GM12878 (cell line): Measurements from ENCODE around the gene SHROOM2. TPM values are rescaled to one million over a fixed set of nuclear protein-coding genes. Genes with fewer than 3 reads are reported as not detected.

Source experiments
- ATAC-seq: fragments of 200-7000 bp; cut with Tn5 transposase; 3 replicates; pipeline ENCODE4 v1.9.1; 2020; ENCODE audit warnings: mild to moderate bottlenecking, moderate library complexity
- BruUV-seq: library from RNA; stranded (reverse); fragments of 400-500 nt; replicated peaks from 2 replicates; lab custom pipeline; 2021; lab: Mats Ljungman, UMichigan
- CTCF ChIA-PET: fragments of 300-600 bp; sonication (Branson Sonifier 250); formaldehyde crosslinking; extraction: SDS; loops from one replicate; lab custom pipeline; 2021; ENCODE audit warnings: inconsistent platforms; lab: Yijun Ruan, JAX
- POLR2A ChIA-PET: fragments of 350-600 bp; formaldehyde crosslinking; extraction: SDS; loops from one replicate; lab custom pipeline; 2021; ENCODE audit warnings: inconsistent platforms; lab: Charles Lee
- RAD21 ChIA-PET: fragments of 300-600 bp; sonication (Branson Sonifier 250); formaldehyde crosslinking; loops from one replicate; lab custom pipeline; 2023; ENCODE audit warnings: antibody characterized with exemption; ENCODE audit not compliant: unreplicated experiment; lab: Charles Lee
- SMC1A ChIA-PET: fragments of 300-600 bp; sonication (Branson Sonifier 250); formaldehyde crosslinking; loops from one replicate; lab custom pipeline; 2023; ENCODE audit not compliant: unreplicated experiment, uncharacterized antibody; lab: Charles Lee
- DNase-seq: peaks from one replicate; pipeline ENCODE4 v3.0.0-alpha.2; 2011; ENCODE audit warnings: low read depth, low spot score
- FAIRE-seq: peaks from 3 replicates; lab custom pipeline; 2011; peaks lifted over from hg19 to GRCh38; lab: Jason Lieb, UNC
- H2AFZ ChIP-seq: 2 replicates; pipeline ENCODE4 v1.6.0; 2011; ENCODE audit warnings: low read depth, low read length, control low read depth; ENCODE audit not compliant: control insufficient read depth
- H3K27ac ChIP-seq: 2 replicates; pipeline ENCODE4 v1.5.1; 2011; ENCODE audit warnings: control low read depth; ENCODE audit not compliant: control insufficient read depth, insufficient read depth
- H3K27me3 ChIP-seq, 2 experiments: replicated peaks in 1 of 2; 2 replicates each; pipeline versions ENCODE4 v1.6.0 to v1.6.1; 2011; ENCODE audit warnings: low read length in 1 of 2; ENCODE audit not compliant: control insufficient read depth in 2 of 2, insufficient read depth in 2 of 2
- H3K36me3 ChIP-seq, 2 experiments: 2 replicates each; pipeline ENCODE4 v1.5.1; 2011; ENCODE audit warnings: low read length in 1 of 2; ENCODE audit not compliant: control insufficient read depth in 2 of 2, insufficient read depth in 2 of 2
- H3K4me1 ChIP-seq: 2 replicates; pipeline ENCODE4 v1.6.1; 2011; ENCODE audit warnings: mild to moderate bottlenecking, low read length, moderate library complexity, mixed read lengths; ENCODE audit not compliant: control insufficient read depth, insufficient read depth
- H3K4me2 ChIP-seq: 2 replicates; pipeline ENCODE4 v1.6.0; 2011; ENCODE audit warnings: control low read depth; ENCODE audit not compliant: control insufficient read depth, insufficient read depth
- H3K4me3 ChIP-seq: fragments of 200-600 bp; sonication (generic); 2 replicates; pipeline ENCODE4 v1.5.1; 2016
- H3K79me2 ChIP-seq: 2 replicates; pipeline ENCODE4 v1.6.0; 2011; ENCODE audit warnings: low read length; ENCODE audit not compliant: control insufficient read depth, insufficient read depth
- H3K9ac ChIP-seq: 2 replicates; pipeline ENCODE4 v1.8.0; 2011; ENCODE audit warnings: low read length, control low read depth, mixed read lengths; ENCODE audit not compliant: control insufficient read depth, insufficient read depth
- H3K9me3 ChIP-seq: replicated peaks from 3 replicates; pipeline ENCODE4 v1.5.1; 2011; ENCODE audit warnings: mild to moderate bottlenecking, low read length; ENCODE audit not compliant: control insufficient read depth, insufficient read depth
- H4K20me1 ChIP-seq: 2 replicates; pipeline ENCODE4 v1.6.0; 2011; ENCODE audit not compliant: control insufficient read depth, insufficient read depth
- CEBPB ChIP-seq, 2 experiments: fragments of 150-350 bp in 1 of 2; IDR thresholded peaks; 2 replicates each; pipeline ENCODE4 v1.6.1; 2012 to 2014; ENCODE audit warnings: low read depth in 2 of 2, low read length in 2 of 2, borderline replicate concordance in 1 of 2, inconsistent platforms in 1 of 2
- CHD2 ChIP-seq: IDR thresholded peaks from 2 replicates; pipeline ENCODE4 v1.6.1; 2011; ENCODE audit warnings: low read depth, low read length, improper control_type of control experiment, borderline replicate concordance
- CREM ChIP-seq: IDR thresholded peaks from 2 replicates; pipeline ENCODE4 v1.6.1; 2014; ENCODE audit warnings: antibody characterized with exemption, low read depth
- KDM1A ChIP-seq: fragments of 200-600 bp; sonication (generic); IDR thresholded peaks from 2 replicates; pipeline ENCODE4 v1.6.1; 2016; ENCODE audit warnings: borderline replicate concordance
- KLF5 ChIP-seq: fragments of 450-650 bp; IDR thresholded peaks from 2 replicates; pipeline ENCODE4 v1.6.1; 2014; ENCODE audit warnings: mild to moderate bottlenecking; ENCODE audit not compliant: partially characterized antibody
- POLR2AphosphoS2 ChIP-seq: IDR thresholded peaks from 2 replicates; pipeline ENCODE4 v1.6.1; 2011; ENCODE audit warnings: low read depth, mild to moderate bottlenecking, low read length, improper control_type of control experiment, moderate library complexity
- TCF12 ChIP-seq: IDR thresholded peaks from 2 replicates; pipeline ENCODE4 v1.6.1; 2011; ENCODE audit warnings: low read depth, mild to moderate bottlenecking, low read length
- ZZZ3 ChIP-seq: IDR thresholded peaks from 2 replicates; pipeline ENCODE4 v1.6.1; 2011; ENCODE audit warnings: low read depth; ENCODE audit not compliant: control insufficient read depth, insufficient read length
- WGBS: methylation state at CpG from one replicate; pipeline ENCODE4 v1.1.6; 2016; ENCODE audit warnings: low lambda C conversion rate; ENCODE audit not compliant: insufficient replicate concordance, insufficient coverage; ENCODE audit errors: missing lambda C conversion rate; 5-methylcytosine and 5-hydroxymethylcytosine counted together
- in situ Hi-C: fragments of 300-500 bp; cut with MboI; formaldehyde crosslinking; loops from 9 replicates; pipeline ENCODE4 v1.14.3; 2018; ENCODE audit warnings: mixed read lengths
- intact Hi-C: fragments of 100-400 bp; cut with micrococcal nuclease; formaldehyde crosslinking; loops from one replicate; pipeline ENCODE4 v1.14.2; 2022; ENCODE audit not compliant: unreplicated experiment
- polyA plus RNA-seq, 11 experiments: library from polyadenylated mRNA; depleted of rRNA in 4 of 11; unstranded in 6 of 11; stranded (reverse) in 5 of 11; fragments of >200 nt; fragmentation: Nextera tagmentation in 4 of 11; fragmentation: Illumina TruSeq in 1 of 11; extraction: Ambion mirVana in 4 of 11; extraction: Trizol in 1 of 11; gene quantifications; 1 replicate in 1 of 11; 2 replicates in 10 of 11; pipeline versions ENCODE4 v1.2.1 to v1.2.3, GENCODE V29; 2011 to 2016; ENCODE audit warnings: inconsistent platforms in 2 of 11, missing spikeins in 2 of 11, low read depth in 1 of 11
- total RNA-seq, 4 experiments: library from RNA; depleted of rRNA in 3 of 4; stranded (reverse); fragments of >200 nt in 3 of 4; fragmentation: Illumina TruSeq in 1 of 4; extraction: Trizol in 1 of 4; gene quantifications; 2 replicates each; pipeline versions ENCODE4 v1.2.1 to v1.2.3, GENCODE V29; 2013 to 2021
- TF ChIP-seq, protein P1 (sequence below): fragments of 450-650 bp; IDR thresholded peaks from 2 replicates; pipeline ENCODE4 v1.6.1; 2017; ENCODE audit warnings: low read depth, mild to moderate bottlenecking, moderate library complexity
- TF ChIP-seq, protein P2 (sequence below): IDR thresholded peaks from 2 replicates; pipeline ENCODE4 v1.6.1; 2012; ENCODE audit warnings: mild to moderate bottlenecking, low read depth, low read length

SHROOM2 gene
- total and polyA plus RNA-seq, 10 of the 15 experiments (the other 5 are each of a cell fraction or from before 2014, with no cell fraction given), result under 0.01 to 0.15 (median 0.09) TPM; not detected in 2

DNA sequence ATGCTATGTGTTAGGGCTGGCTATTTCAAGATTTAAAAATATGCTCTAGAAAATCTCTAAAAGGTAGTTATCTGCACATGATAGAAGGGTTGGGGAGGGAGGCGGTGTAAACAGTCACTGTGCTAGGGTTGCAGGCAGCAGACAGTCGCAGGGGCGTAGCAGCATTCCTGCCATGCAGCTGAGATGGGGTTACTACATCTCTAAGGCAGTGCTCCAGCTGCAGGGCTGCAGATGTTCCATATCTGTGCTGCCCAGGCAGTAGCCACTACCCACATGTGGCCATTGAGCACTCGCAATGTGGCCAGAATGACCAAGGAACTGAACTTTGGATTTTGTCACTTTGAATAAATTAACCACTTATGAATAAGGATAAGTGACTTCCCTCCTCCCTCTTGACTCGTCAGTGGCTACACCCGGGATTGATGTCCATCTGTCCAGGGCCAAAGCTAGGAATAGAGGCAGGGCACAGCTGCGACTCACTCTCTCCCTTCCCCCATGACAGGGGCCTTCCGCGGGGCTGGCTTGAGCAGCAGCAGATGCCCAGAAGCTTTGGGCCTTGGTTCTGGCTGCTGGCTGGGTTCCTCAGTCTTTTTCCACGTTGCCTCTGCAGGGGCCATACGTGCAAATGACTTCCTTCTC lies 101.5 kb downstream of the SHROOM2 start:
- CTCF ChIA-PET, result interaction anchor here (1.2 to 2.8 kb wide), 4 partner anchors 15 to 232 kb away, joined by 3 to 25 read pairs (median 6); no protein-coding TSS in a partner anchor

DNA sequence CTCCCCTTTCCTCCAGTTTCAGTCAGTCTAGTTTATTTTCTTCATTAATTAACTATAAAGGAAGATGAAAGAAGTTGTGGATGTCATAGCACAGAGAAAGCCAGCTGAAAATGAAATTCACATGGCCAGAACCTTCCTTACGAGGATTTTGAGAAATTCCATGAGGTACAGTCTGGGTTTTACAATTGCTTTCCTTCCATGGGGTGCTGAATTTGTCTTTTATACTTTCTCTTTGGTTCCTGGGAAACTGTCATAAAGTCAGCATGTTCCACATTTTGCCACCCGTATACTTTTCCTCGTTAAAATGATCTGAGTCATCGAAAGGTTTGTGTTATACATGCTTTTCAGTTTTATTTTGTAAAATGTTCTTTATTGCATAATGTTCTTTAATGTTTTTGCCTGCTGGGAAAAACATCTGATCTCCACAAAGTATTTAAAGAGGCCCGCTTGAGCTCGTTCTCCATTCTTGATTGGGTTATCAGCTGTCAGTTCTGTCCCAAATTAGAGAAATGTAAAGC lies 102.8 kb downstream of the SHROOM2 start:
- CTCF ChIA-PET, result interaction anchor here (1.2 to 1.5 kb wide), 5 partner anchors 10 to 232 kb away, joined by 3 to 10 read pairs (median 5); no protein-coding TSS in a partner anchor
- WGBS, result 55% methylated on average over 6 of the region's 6 CpGs
- Histone ChIP-seq H3K9me3 (no peaks in the 10 kb centered on the region), H3K79me2 (no peaks in the 10 kb centered on the region), H3K27ac (no peak overlapping the region), H4K20me1 (no peaks in the 10 kb centered on the region), H3K36me3 (no peaks in the 10 kb centered on the region), H3K4me3 (no peak overlapping the region), H3K4me2 (no peak overlapping the region), H3K9ac (no peak overlapping the region), H3K27me3 (no peaks in the 10 kb centered on the region; a peak in 1 of 4 replicates), H3K4me1 (no peaks in the 10 kb centered on the region), H2AFZ (no peak overlapping the region)
- no peak for FAIRE-seq
- no TSS peak for BruUV-seq
- SMC1A ChIA-PET, result interaction anchor here (0.9 to 1.6 kb wide), 4 partner anchors 10 to 230 kb away, joined by 3 to 6 read pairs (median 4); no protein-coding TSS in a partner anchor
- RAD21 ChIA-PET, result interaction anchor here (1.2 to 1.4 kb wide), 2 partner anchors 93 to 99 kb away, joined by 4 to 5 read pairs; no protein-coding TSS in a partner anchor
- intact Hi-C loops (loop anchor here (5.0 kb wide), 1 partner anchor 78 kb away; the partner anchor contains the start of gene CLDN34), in situ Hi-C loops (no loop called here)
- ATAC-seq, result no peak
- POLR2A ChIA-PET, result interaction anchor here (1.2 kb wide), 1 partner anchor 9 kb away, joined by 3 read pairs; no protein-coding TSS in a partner anchor
- no peak for DNase-seq
- TF ChIP-seq CREM (no peak), CEBPB (IDR thresholded peaks at IDR 0.05; ENCODE audit: borderline replicate concordance in 1 of 2, low read depth in 2 of 2, low read length in 2 of 2) (no peak), ZZZ3 (no peak), TCF12 (no peak), KLF5 (no peak), POLR2AphosphoS2 (no peak), KDM1A (no peak)
- TF ChIP-seq, protein P1, sequence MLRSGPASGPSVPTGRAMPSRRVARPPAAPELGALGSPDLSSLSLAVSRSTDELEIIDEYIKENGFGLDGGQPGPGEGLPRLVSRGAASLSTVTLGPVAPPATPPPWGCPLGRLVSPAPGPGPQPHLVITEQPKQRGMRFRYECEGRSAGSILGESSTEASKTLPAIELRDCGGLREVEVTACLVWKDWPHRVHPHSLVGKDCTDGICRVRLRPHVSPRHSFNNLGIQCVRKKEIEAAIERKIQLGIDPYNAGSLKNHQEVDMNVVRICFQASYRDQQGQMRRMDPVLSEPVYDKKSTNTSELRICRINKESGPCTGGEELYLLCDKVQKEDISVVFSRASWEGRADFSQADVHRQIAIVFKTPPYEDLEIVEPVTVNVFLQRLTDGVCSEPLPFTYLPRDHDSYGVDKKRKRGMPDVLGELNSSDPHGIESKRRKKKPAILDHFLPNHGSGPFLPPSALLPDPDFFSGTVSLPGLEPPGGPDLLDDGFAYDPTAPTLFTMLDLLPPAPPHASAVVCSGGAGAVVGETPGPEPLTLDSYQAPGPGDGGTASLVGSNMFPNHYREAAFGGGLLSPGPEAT, result no peak
- TF ChIP-seq, protein P2, sequence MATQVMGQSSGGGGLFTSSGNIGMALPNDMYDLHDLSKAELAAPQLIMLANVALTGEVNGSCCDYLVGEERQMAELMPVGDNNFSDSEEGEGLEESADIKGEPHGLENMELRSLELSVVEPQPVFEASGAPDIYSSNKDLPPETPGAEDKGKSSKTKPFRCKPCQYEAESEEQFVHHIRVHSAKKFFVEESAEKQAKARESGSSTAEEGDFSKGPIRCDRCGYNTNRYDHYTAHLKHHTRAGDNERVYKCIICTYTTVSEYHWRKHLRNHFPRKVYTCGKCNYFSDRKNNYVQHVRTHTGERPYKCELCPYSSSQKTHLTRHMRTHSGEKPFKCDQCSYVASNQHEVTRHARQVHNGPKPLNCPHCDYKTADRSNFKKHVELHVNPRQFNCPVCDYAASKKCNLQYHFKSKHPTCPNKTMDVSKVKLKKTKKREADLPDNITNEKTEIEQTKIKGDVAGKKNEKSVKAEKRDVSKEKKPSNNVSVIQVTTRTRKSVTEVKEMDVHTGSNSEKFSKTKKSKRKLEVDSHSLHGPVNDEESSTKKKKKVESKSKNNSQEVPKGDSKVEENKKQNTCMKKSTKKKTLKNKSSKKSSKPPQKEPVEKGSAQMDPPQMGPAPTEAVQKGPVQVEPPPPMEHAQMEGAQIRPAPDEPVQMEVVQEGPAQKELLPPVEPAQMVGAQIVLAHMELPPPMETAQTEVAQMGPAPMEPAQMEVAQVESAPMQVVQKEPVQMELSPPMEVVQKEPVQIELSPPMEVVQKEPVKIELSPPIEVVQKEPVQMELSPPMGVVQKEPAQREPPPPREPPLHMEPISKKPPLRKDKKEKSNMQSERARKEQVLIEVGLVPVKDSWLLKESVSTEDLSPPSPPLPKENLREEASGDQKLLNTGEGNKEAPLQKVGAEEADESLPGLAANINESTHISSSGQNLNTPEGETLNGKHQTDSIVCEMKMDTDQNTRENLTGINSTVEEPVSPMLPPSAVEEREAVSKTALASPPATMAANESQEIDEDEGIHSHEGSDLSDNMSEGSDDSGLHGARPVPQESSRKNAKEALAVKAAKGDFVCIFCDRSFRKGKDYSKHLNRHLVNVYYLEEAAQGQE, result no peak

More for the DNA sequence above, 101.5 kb downstream of the SHROOM2 start:
- no TSS peak for BruUV-seq
- H2AFZ ChIP-seq, result no peak overlapping the region
- WGBS, result 41% methylated on average over 11 of the region's 11 CpGs
- H3K9me3 ChIP-seq, result no peaks in the 10 kb centered on the region
- no peaks in the 10 kb centered on the region for H3K4me1 ChIP-seq
- H3K4me3 ChIP-seq, result no peak overlapping the region
- H3K79me2 ChIP-seq, result no peaks in the 10 kb centered on the region
- H3K9ac ChIP-seq, result no peak overlapping the region
- no peak overlapping the region for H3K4me2 ChIP-seq
- TF ChIP-seq CHD2, result no peak
- TF ChIP-seq, all 136 proteins: peak for 0
- RAD21 ChIA-PET, result no interaction called here
- POLR2A ChIA-PET, result no interaction called here
- H3K27me3 ChIP-seq, result no peaks in the 10 kb centered on the region; a peak in 1 of 4 replicates
- H4K20me1 ChIP-seq, result no peaks in the 10 kb centered on the region
- H3K27ac ChIP-seq, result no peak overlapping the region
- no peaks in the 10 kb centered on the region for H3K36me3 ChIP-seq
- SMC1A ChIA-PET, result interaction anchor here (1.1 to 2.2 kb wide), 2 partner anchors 53 to 231 kb away, joined by 3 to 9 read pairs; no protein-coding TSS in a partner anchor
- ATAC-seq (no peak), FAIRE-seq (no peak), DNase-seq (no peak)
- in situ Hi-C loops (no loop called here), intact Hi-C loops (loop anchor here (5.0 kb wide), 1 partner anchor 80 kb away; the partner anchor contains the start of gene CLDN34)
